Measurements from ENCODE around the gene SLC12A9.

SLC12A9 gene

GRCh38 chr7:100893318-100893895 lies 40.9 kb downstream of the SLC12A9 start:
- Histone ChIP-seq H2BK5ac (ENCODE audit: low read depth, low read length, poor library complexity, severe bottlenecking) (no peak overlapping the region), H3K9ac (ENCODE audit: low read length) (no peak overlapping the region), H3K4ac (ENCODE audit: low read depth in 1 of 2, low read length in 2 of 2) (no peak overlapping the region), H3K36me3 (ENCODE audit: control insufficient read depth in 1 of 2, insufficient read depth in 2 of 2, low read depth in 1 of 2, low read length in 2 of 2) (peaks cover 4 to 7% of the 10 kb centered on the region in 2 experiments), H2AFZ (ENCODE audit: low read depth, low read length) (no peak overlapping the region), H3K27ac (ENCODE audit: low read length, poor library complexity, severe bottlenecking) (no peak overlapping the region), H3K27me3 (ENCODE audit: control insufficient read depth in 1 of 2, insufficient read depth in 1 of 2, low read length in 2 of 2) (peaks cover 22 to 45% of the 10 kb centered on the region in 2 experiments), H3K18ac (ENCODE audit: low read depth in 1 of 2, low read length in 2 of 2) (no peak overlapping the region), H3K23ac (ENCODE audit: low read length in 2 of 2) (no peak overlapping the region), H3K79me1 (replicated peaks; ENCODE audit: low read length, poor library complexity, severe bottlenecking) (no peaks in the 10 kb centered on the region), H3K4me3 (ENCODE audit: insufficient read depth in 1 of 2, low read depth in 1 of 2, low read length in 2 of 2) (no peak overlapping the region), H3K4me1 (ENCODE audit: control insufficient read depth, insufficient read depth, low read depth, low read length) (peaks cover 48% of the 10 kb centered on the region), H3K14ac (ENCODE audit: low read length in 2 of 2) (no peak overlapping the region), H3K4me2 (ENCODE audit: low read length, poor library complexity, severe bottlenecking) (no peak overlapping the region), H4K8ac (ENCODE audit: low read length) (no peak overlapping the region), H2AK5ac (ENCODE audit: low read length, severe bottlenecking) (no peak overlapping the region), H2BK12ac (ENCODE audit: low read length in 2 of 2) (no peak overlapping the region), H4K91ac (ENCODE audit: low read length) (peak overlapping the region; percentile 53), H2BK15ac (ENCODE audit: low read depth, poor library complexity, severe bottlenecking) (no peak overlapping the region), H2BK120ac (ENCODE audit: low read depth, low read length) (no peak overlapping the region), H3K9me3 (ENCODE audit: control insufficient read depth, low read length) (no peaks in the 10 kb centered on the region)
- DNase-seq: no peak
- WGBS: 93% methylated on average over 32 of the region's 32 CpGs

DNA sequence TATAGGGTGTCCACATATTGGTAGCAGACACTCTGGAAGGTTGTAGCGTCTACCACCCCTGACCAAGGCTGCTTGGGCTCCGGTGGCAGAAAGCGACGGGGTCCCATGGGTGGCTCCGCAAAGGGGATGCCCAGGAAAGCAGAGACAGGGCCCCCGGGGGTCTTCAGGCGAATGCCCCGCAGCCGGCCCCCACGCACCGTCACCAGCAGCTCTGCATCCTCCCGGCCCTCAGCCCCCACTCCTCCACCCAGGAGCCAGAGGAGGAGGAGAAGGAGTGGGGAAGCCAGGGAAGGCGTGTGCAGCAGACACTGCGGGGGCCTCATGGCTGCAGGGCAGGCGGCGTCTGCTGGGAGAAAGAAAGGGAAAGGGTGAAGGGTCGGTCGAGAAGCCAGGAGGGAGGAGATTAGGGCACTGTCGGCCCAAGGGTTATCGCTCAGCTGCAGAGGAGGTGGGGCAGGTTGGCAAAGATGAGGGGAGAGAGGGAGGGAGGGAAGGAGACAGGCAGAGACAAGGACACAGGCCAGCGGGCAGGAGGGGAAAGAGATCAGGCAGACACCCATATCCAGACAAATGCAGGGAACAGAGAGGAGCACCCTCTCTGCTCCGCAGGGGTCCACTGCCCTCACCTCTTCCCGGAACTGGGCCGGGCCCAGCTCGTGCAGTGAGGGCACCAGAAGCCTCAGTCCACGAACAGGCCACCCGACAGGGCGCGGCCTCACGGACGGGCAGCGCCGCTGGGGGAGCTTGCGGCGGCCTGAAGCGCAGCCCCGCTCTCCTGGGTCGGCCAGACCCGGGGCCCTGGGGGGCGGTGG lies 41.6 kb downstream of the SLC12A9 start:
- Histone ChIP-seq H2BK12ac (ENCODE audit: low read length in 2 of 2) (peak overlapping the region in 1 of 2 experiments; percentile 30), H4K8ac (ENCODE audit: low read length) (peak overlapping the region; percentile 54), H3K27me3 (ENCODE audit: control insufficient read depth in 1 of 2, insufficient read depth in 1 of 2, low read length in 2 of 2) (peaks cover 23 to 50% of the 10 kb centered on the region in 2 experiments), H4K91ac (ENCODE audit: low read length) (no peak overlapping the region), H3K36me3 (ENCODE audit: control insufficient read depth in 1 of 2, insufficient read depth in 2 of 2, low read depth in 1 of 2, low read length in 2 of 2) (peaks cover 0 to under 1% of the 10 kb centered on the region in 2 experiments), H2AFZ (ENCODE audit: low read depth, low read length) (peak overlapping the region; percentile 46), H2BK120ac (ENCODE audit: low read depth, low read length) (no peak overlapping the region), H3K14ac (ENCODE audit: low read length in 2 of 2) (no peak overlapping the region), H3K4me1 (ENCODE audit: control insufficient read depth, insufficient read depth, low read depth, low read length) (peaks cover 43% of the 10 kb centered on the region), H3K79me1 (replicated peaks; ENCODE audit: low read length, poor library complexity, severe bottlenecking) (no peaks in the 10 kb centered on the region), H2AK5ac (ENCODE audit: low read length, severe bottlenecking) (no peak overlapping the region), H3K4ac (ENCODE audit: low read depth in 1 of 2, low read length in 2 of 2) (peak overlapping the region in 1 of 2 experiments; percentile 28), H3K27ac (ENCODE audit: low read length, poor library complexity, severe bottlenecking) (no peak overlapping the region), H2BK15ac (ENCODE audit: low read depth, poor library complexity, severe bottlenecking) (peak overlapping the region; percentile 13), H3K23ac (ENCODE audit: low read length in 2 of 2) (no peak overlapping the region), H3K9me3 (ENCODE audit: control insufficient read depth, low read length) (no peaks in the 10 kb centered on the region), H2BK5ac (ENCODE audit: low read depth, low read length, poor library complexity, severe bottlenecking) (no peak overlapping the region), H3K4me3 (ENCODE audit: insufficient read depth in 1 of 2, low read depth in 1 of 2, low read length in 2 of 2) (peak overlapping the region in 1 of 2 experiments; percentile 53), H3K9ac (ENCODE audit: low read length) (no peak overlapping the region), H3K18ac (ENCODE audit: low read depth in 1 of 2, low read length in 2 of 2) (no peak overlapping the region), H3K4me2 (ENCODE audit: low read length, poor library complexity, severe bottlenecking) (peak overlapping the region; percentile 87)
- WGBS: 52% methylated on average over 26 of the region's 40 CpGs
- DNase-seq: no peak

GRCh38 chr7:100894860-100895700 lies 42.6 kb downstream of the SLC12A9 start:
- H3K27me3 ChIP-seq (ENCODE audit: control insufficient read depth in 1 of 2, insufficient read depth in 1 of 2, low read length in 2 of 2): peaks cover 28 to 59% of the 10 kb centered on the region in 2 experiments
- H4K91ac ChIP-seq (ENCODE audit: low read length): no peak overlapping the region
- no peaks in the 10 kb centered on the region for H3K9me3 ChIP-seq (ENCODE audit: control insufficient read depth, low read length)
- H3K18ac ChIP-seq (ENCODE audit: low read depth in 1 of 2, low read length in 2 of 2): no peak overlapping the region
- H3K4me3 ChIP-seq (ENCODE audit: insufficient read depth in 1 of 2, low read depth in 1 of 2, low read length in 2 of 2): peak overlapping the region; percentile 44 to 53
- H2BK12ac ChIP-seq (ENCODE audit: low read length in 2 of 2): no peak overlapping the region
- peak overlapping the region in 1 of 2 experiments; percentile 91 for H3K23ac ChIP-seq (ENCODE audit: low read length in 2 of 2)
- peak overlapping the region; percentile 82 for H2BK15ac ChIP-seq (ENCODE audit: low read depth, poor library complexity, severe bottlenecking)
- H3K79me1 ChIP-seq (replicated peaks; ENCODE audit: low read length, poor library complexity, severe bottlenecking): no peaks in the 10 kb centered on the region
- no peaks in the 10 kb centered on the region for H3K36me3 ChIP-seq (ENCODE audit: control insufficient read depth in 1 of 2, insufficient read depth in 2 of 2, low read depth in 1 of 2, low read length in 2 of 2)
- peak; percentile 46 for DNase-seq
- no peak overlapping the region for H2BK5ac ChIP-seq (ENCODE audit: low read depth, low read length, poor library complexity, severe bottlenecking)
- no peak overlapping the region for H3K9ac ChIP-seq (ENCODE audit: low read length)
- under 1% methylated on average over 62 of the region's 83 CpGs for WGBS
- H3K14ac ChIP-seq (ENCODE audit: low read length in 2 of 2): no peak overlapping the region
- no peak overlapping the region for H3K4ac ChIP-seq (ENCODE audit: low read depth in 1 of 2, low read length in 2 of 2)
- H3K4me2 ChIP-seq (ENCODE audit: low read length, poor library complexity, severe bottlenecking): peak overlapping the region; percentile 87
- H3K27ac ChIP-seq (ENCODE audit: low read length, poor library complexity, severe bottlenecking): no peak overlapping the region
- H4K8ac ChIP-seq (ENCODE audit: low read length): no peak overlapping the region
- H2AK5ac ChIP-seq (ENCODE audit: low read length, severe bottlenecking): no peak overlapping the region
- H3K4me1 ChIP-seq (ENCODE audit: control insufficient read depth, insufficient read depth, low read depth, low read length): peaks cover 38% of the 10 kb centered on the region
- H2AFZ ChIP-seq (ENCODE audit: low read depth, low read length): no peak overlapping the region
- H2BK120ac ChIP-seq (ENCODE audit: low read depth, low read length): peak overlapping the region; percentile 8

- no peak within 1 kb of the TSS for H2AK5ac ChIP-seq (ENCODE audit: low read length, severe bottlenecking)
- peak within 1 kb of the TSS in 1 of 2 experiments; percentile 91 for H3K23ac ChIP-seq (ENCODE audit: low read length in 2 of 2)
- no peaks in the 10 kb centered on the region for H3K9me3 ChIP-seq (ENCODE audit: control insufficient read depth, low read length)
- WGBS: no CpG with 5 or more reads among the region's 32 CpGs
- peak within 1 kb of the TSS; percentile 87 for H3K4me2 ChIP-seq (ENCODE audit: low read length, poor library complexity, severe bottlenecking)
- H3K27me3 ChIP-seq (ENCODE audit: control insufficient read depth in 1 of 2, insufficient read depth in 1 of 2, low read length in 2 of 2): peaks cover 33 to 63% of the 10 kb centered on the region in 2 experiments
- peak within 1 kb of the TSS; percentile 68 for H2AFZ ChIP-seq (ENCODE audit: low read depth, low read length)
- no peak within 1 kb of the TSS for H3K4ac ChIP-seq (ENCODE audit: low read depth in 1 of 2, low read length in 2 of 2)
- no peaks in the 10 kb centered on the region for H3K79me1 ChIP-seq (replicated peaks; ENCODE audit: low read length, poor library complexity, severe bottlenecking)
- no peak for DNase-seq
- H3K4me3 ChIP-seq (ENCODE audit: insufficient read depth in 1 of 2, low read depth in 1 of 2, low read length in 2 of 2): peak within 1 kb of the TSS; percentile 48 to 53
- no peak within 1 kb of the TSS for H4K8ac ChIP-seq (ENCODE audit: low read length)
- H3K36me3 ChIP-seq (ENCODE audit: control insufficient read depth in 1 of 2, insufficient read depth in 2 of 2, low read depth in 1 of 2, low read length in 2 of 2): no peaks in the 10 kb centered on the region
- peaks cover 35% of the 10 kb centered on the region for H3K4me1 ChIP-seq (ENCODE audit: control insufficient read depth, insufficient read depth, low read depth, low read length)
- peak within 1 kb of the TSS; percentile 82 for H2BK15ac ChIP-seq (ENCODE audit: low read depth, poor library complexity, severe bottlenecking)
- H3K27ac ChIP-seq (ENCODE audit: low read length, poor library complexity, severe bottlenecking): no peak within 1 kb of the TSS
- H3K18ac ChIP-seq (ENCODE audit: low read depth in 1 of 2, low read length in 2 of 2): no peak within 1 kb of the TSS
- peak within 1 kb of the TSS; percentile 8 for H2BK120ac ChIP-seq (ENCODE audit: low read depth, low read length)
- H3K9ac ChIP-seq (ENCODE audit: low read length): no peak within 1 kb of the TSS
- no peak within 1 kb of the TSS for H2BK12ac ChIP-seq (ENCODE audit: low read length in 2 of 2)
- H3K14ac ChIP-seq (ENCODE audit: low read length in 2 of 2): no peak within 1 kb of the TSS
- H4K91ac ChIP-seq (ENCODE audit: low read length): no peak within 1 kb of the TSS
- H2BK5ac ChIP-seq (ENCODE audit: low read depth, low read length, poor library complexity, severe bottlenecking): no peak within 1 kb of the TSS
These were observed 43.1 kb downstream of the SLC12A9 start, which contains the start of gene ACHE for GRCh38 chr7:100895701-100895955. Gene ACHE (minus strand): TSS chr7:100895888. CDS start chr7:100894232, 1,656 bp downstream.
